Measurements from ENCODE around the gene PPP6R3. TPM values are rescaled to one million over a fixed set of nuclear protein-coding genes. Genes with fewer than 3 reads are reported as not detected.
A peak's percentile ranks its signal among the peaks of the same experiment; 100 is the strongest.

The PPP6R3 gene
- total RNA-seq, 1 experiment from 2014 or later, result 163 TPM

DNA sequence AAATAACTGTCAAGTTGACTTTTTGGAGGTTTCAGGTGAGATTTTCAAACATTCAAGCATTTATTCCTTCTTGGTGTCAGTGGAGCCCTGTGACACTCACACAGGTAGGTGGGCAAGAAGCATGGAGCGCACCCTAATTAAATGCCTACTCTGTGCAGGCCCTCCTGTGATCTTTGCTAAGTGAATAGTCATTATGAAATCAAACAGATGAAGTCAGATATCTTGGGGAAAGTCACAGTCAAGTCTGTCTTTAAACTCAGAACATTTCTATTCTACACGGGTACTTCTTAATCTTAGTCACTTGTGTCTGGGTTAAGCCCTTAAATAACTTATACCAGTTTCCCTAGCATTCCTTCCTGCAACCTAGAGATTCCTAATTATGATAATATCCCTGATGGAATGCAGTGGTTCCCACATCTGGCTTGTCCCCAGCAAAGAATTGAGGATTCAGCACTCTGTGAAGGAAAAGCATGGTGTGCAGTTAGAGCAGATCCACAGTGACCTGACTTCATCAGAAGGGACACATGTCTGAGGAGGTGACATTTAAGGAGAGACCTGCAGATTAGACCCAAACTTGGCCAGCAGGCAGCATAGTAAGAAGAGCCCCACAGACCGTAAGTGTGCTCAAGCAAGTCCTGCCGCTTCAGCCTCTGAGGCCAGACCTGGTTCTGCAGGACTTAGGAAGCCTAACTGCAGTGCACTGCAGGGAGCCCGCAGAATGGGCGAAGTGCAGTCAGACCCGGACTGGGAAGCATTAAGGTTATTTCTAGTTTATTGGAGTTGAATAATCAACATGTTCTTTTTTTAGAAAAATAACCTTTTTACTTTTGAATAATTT is 138.5 kb downstream of the PPP6R3 start:
- TF ChIP-seq POLR2AphosphoS5 (IDR thresholded peaks at IDR 0.05; ENCODE audit: low read depth, low read length), result no peak
- TF ChIP-seq TCF7L2 (IDR thresholded peaks at IDR 0.05; ENCODE audit: low read depth, low read length), result no peak
- TF ChIP-seq, protein P1, sequence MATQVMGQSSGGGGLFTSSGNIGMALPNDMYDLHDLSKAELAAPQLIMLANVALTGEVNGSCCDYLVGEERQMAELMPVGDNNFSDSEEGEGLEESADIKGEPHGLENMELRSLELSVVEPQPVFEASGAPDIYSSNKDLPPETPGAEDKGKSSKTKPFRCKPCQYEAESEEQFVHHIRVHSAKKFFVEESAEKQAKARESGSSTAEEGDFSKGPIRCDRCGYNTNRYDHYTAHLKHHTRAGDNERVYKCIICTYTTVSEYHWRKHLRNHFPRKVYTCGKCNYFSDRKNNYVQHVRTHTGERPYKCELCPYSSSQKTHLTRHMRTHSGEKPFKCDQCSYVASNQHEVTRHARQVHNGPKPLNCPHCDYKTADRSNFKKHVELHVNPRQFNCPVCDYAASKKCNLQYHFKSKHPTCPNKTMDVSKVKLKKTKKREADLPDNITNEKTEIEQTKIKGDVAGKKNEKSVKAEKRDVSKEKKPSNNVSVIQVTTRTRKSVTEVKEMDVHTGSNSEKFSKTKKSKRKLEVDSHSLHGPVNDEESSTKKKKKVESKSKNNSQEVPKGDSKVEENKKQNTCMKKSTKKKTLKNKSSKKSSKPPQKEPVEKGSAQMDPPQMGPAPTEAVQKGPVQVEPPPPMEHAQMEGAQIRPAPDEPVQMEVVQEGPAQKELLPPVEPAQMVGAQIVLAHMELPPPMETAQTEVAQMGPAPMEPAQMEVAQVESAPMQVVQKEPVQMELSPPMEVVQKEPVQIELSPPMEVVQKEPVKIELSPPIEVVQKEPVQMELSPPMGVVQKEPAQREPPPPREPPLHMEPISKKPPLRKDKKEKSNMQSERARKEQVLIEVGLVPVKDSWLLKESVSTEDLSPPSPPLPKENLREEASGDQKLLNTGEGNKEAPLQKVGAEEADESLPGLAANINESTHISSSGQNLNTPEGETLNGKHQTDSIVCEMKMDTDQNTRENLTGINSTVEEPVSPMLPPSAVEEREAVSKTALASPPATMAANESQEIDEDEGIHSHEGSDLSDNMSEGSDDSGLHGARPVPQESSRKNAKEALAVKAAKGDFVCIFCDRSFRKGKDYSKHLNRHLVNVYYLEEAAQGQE (IDR thresholded peaks at IDR 0.05; ENCODE audit: insufficient read depth in 1 of 2, low read depth in 2 of 2, low read length in 1 of 2), result no peak
- TF ChIP-seq, protein P2, sequence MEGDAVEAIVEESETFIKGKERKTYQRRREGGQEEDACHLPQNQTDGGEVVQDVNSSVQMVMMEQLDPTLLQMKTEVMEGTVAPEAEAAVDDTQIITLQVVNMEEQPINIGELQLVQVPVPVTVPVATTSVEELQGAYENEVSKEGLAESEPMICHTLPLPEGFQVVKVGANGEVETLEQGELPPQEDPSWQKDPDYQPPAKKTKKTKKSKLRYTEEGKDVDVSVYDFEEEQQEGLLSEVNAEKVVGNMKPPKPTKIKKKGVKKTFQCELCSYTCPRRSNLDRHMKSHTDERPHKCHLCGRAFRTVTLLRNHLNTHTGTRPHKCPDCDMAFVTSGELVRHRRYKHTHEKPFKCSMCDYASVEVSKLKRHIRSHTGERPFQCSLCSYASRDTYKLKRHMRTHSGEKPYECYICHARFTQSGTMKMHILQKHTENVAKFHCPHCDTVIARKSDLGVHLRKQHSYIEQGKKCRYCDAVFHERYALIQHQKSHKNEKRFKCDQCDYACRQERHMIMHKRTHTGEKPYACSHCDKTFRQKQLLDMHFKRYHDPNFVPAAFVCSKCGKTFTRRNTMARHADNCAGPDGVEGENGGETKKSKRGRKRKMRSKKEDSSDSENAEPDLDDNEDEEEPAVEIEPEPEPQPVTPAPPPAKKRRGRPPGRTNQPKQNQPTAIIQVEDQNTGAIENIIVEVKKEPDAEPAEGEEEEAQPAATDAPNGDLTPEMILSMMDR (IDR thresholded peaks at IDR 0.05), result no peak
- no peak for TF ChIP-seq SIN3A (IDR thresholded peaks at IDR 0.05; ENCODE audit: borderline replicate concordance, insufficient read depth, low read depth, low read length)
- POLR2A ChIA-PET, result no interaction called here
- no TSS peak for BruUV-seq (replicated peaks)
- intact Hi-C loops (cut with micrococcal nuclease; ENCODE audit: unreplicated experiment), result no loop called here
- DNase-seq (ENCODE audit: low read depth, low spot score), result no peak
- ATAC-seq, result 0 out of 2 replicates have a peak, but pooled peaks have one; percentile 22
- H3K27me3 ChIP-seq (ENCODE audit: control insufficient read depth, insufficient read depth, low read length), result no peaks in the 10 kb centered on the region
- H3K36me3 ChIP-seq (ENCODE audit: control insufficient read depth, insufficient read depth, low read length), result peaks cover 33% of the 10 kb centered on the region
- no peaks in the 10 kb centered on the region for H3K4me1 ChIP-seq (ENCODE audit: control insufficient read depth, insufficient read depth, low read length)
- CTCF ChIA-PET, result no interaction called here
- H3K27ac ChIP-seq (ENCODE audit: low read length), result no peak overlapping the region
- no peaks in the 10 kb centered on the region for H3K9me3 ChIP-seq (ENCODE audit: control insufficient read depth, insufficient read depth, low read depth, low read length)
- in situ Hi-C loops (cut with HindIII; ENCODE audit: low pct_unique_long_range_greater_than_20kb, low sequenced_read_pairs), result no loop called here
- no peak overlapping the region for H3K4me3 ChIP-seq (ENCODE audit: low read depth in 2 of 2, low read length in 2 of 2)

DNA sequence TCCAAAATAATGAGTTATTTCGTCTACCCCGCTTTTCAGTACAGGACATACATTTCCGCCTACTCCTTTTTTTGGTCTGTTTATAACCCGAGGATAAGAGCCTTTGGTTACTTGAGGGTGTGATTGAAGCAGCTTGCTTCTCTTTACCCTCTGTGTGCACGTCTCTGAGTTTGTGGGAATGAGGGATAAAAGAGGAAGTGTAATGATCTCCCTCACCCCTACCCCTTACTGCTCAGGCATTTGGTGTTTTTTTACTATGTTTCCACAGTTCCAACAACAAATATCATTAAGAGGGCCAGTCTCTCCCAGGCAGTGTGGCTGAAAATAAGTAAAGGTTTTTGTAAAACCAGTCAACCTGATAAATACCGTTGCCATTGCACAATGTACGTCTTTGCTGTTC is 140.6 kb downstream of the PPP6R3 start:
- POLR2A ChIA-PET, result no interaction called here
- CTCF ChIA-PET, result interaction anchor here (0.8 kb wide), 1 partner anchor 9 kb away, joined by 3 read pairs; no protein-coding TSS in a partner anchor
- Histone ChIP-seq H3K9me3 (ENCODE audit: control insufficient read depth, insufficient read depth, low read depth, low read length) (no peaks in the 10 kb centered on the region), H3K27ac (ENCODE audit: low read length) (no peak overlapping the region), H3K36me3 (ENCODE audit: control insufficient read depth, insufficient read depth, low read length) (peaks cover 48% of the 10 kb centered on the region), H3K4me3 (ENCODE audit: low read depth in 2 of 2, low read length in 2 of 2) (no peak overlapping the region), H3K27me3 (ENCODE audit: control insufficient read depth, insufficient read depth, low read length) (no peaks in the 10 kb centered on the region), H3K4me1 (ENCODE audit: control insufficient read depth, insufficient read depth, low read length) (no peaks in the 10 kb centered on the region)
- DNase-seq (ENCODE audit: low read depth, low spot score) (no peak), ATAC-seq (no peak)
- intact Hi-C loops (cut with micrococcal nuclease; ENCODE audit: unreplicated experiment), result no loop called here
- TF ChIP-seq TCF7L2 (IDR thresholded peaks at IDR 0.05; ENCODE audit: low read depth, low read length), result no peak
- TF ChIP-seq SIN3A (IDR thresholded peaks at IDR 0.05; ENCODE audit: borderline replicate concordance, insufficient read depth, low read depth, low read length), result no peak
- no peak for TF ChIP-seq POLR2AphosphoS5 (IDR thresholded peaks at IDR 0.05; ENCODE audit: low read depth, low read length)
- TF ChIP-seq, protein P1 (IDR thresholded peaks at IDR 0.05; ENCODE audit: insufficient read depth in 1 of 2, low read depth in 2 of 2, low read length in 1 of 2), result no peak
- TF ChIP-seq, protein P2 (IDR thresholded peaks at IDR 0.05), result no peak
- in situ Hi-C loops (cut with HindIII; ENCODE audit: low pct_unique_long_range_greater_than_20kb, low sequenced_read_pairs), result no loop called here
- no TSS peak for BruUV-seq (replicated peaks)

Data from Panc1 (cell line).